Stimulated activated naive B cell treated with anti-CD40 and anti-IgM and Interleukin-4, amounts not matched to agents 10 μg/mL and 1 μg/mL and 100 μg/mL, for 72 hours (primary cell): ENCODE results near the gene CFAP46.
"Not testable (repeated sequence)": the region's sequence is repeated elsewhere in the genome, so short reads cannot be mapped to it uniquely, and the experiment has no call there.

Experiments used
- ATAC-seq, 2 donors: fragments of 150-1000 bp; cut with Tn5 transposase; replicated peaks; 2 replicates each; pipeline ENCODE4 v1.10.0; 2021; ENCODE audit warnings: moderate library complexity in 1 of 2
- DNase-seq: peaks from one replicate; pipeline ENCODE4 v3.0.0; 2021
- H3K27ac Mint-ChIP-seq: one replicate; pipeline ENCODE4 v1.8.0; 2022; ENCODE audit warnings: mild to moderate bottlenecking, mixed read lengths
- H3K27me3 Mint-ChIP-seq, 2 donors: one replicate each; pipeline ENCODE4 v1.8.0; 2022; ENCODE audit warnings: mixed read lengths in 2 of 2
- H3K36me3 Mint-ChIP-seq, 2 donors: one replicate each; pipeline ENCODE4 v1.8.0; 2022; ENCODE audit warnings: mixed read lengths in 2 of 2, mild to moderate bottlenecking in 1 of 2
- H3K4me1 Mint-ChIP-seq, 2 donors: one replicate each; pipeline ENCODE4 v1.8.0; 2022; ENCODE audit warnings: mixed read lengths in 2 of 2, mild to moderate bottlenecking in 1 of 2
- H3K4me3 Mint-ChIP-seq, 2 donors: one replicate each; pipeline ENCODE4 v1.8.0; 2022; ENCODE audit warnings: mild to moderate bottlenecking in 2 of 2, mixed read lengths in 2 of 2, moderate library complexity in 1 of 2
- H3K9me3 Mint-ChIP-seq, 2 donors: one replicate each; pipeline ENCODE4 v1.8.0; 2022; ENCODE audit warnings: mixed read lengths in 2 of 2, mild to moderate bottlenecking in 1 of 2

Gene CFAP46

GRCh38 chr10:132774181-132774901, 168.0 kb downstream of the CFAP46 start:
- no peak for DNase-seq
- no peak for ATAC-seq
- Mint-ChIP-seq H3K4me1 (no peaks in the 10 kb centered on the region), H3K9me3 (no peaks in the 10 kb centered on the region), H3K4me3 (no peak overlapping the region), H3K27ac (no peak overlapping the region), H3K36me3 (peaks cover 32 to 41% of the 10 kb centered on the region in 2 donors), H3K27me3 (no peaks in the 10 kb centered on the region)

GRCh38 chr10:132772816-132773215, 169.6 kb downstream of the CFAP46 start:
- not testable (repeated sequence) for H3K27me3 Mint-ChIP-seq, DNase-seq, H3K4me1 Mint-ChIP-seq, H3K4me3 Mint-ChIP-seq, H3K9me3 Mint-ChIP-seq, ATAC-seq
- peak overlapping the region; percentile 47 for H3K27ac Mint-ChIP-seq
- H3K36me3 Mint-ChIP-seq: peaks cover 35 to 43% of the 10 kb centered on the region in 2 donors

DNA sequence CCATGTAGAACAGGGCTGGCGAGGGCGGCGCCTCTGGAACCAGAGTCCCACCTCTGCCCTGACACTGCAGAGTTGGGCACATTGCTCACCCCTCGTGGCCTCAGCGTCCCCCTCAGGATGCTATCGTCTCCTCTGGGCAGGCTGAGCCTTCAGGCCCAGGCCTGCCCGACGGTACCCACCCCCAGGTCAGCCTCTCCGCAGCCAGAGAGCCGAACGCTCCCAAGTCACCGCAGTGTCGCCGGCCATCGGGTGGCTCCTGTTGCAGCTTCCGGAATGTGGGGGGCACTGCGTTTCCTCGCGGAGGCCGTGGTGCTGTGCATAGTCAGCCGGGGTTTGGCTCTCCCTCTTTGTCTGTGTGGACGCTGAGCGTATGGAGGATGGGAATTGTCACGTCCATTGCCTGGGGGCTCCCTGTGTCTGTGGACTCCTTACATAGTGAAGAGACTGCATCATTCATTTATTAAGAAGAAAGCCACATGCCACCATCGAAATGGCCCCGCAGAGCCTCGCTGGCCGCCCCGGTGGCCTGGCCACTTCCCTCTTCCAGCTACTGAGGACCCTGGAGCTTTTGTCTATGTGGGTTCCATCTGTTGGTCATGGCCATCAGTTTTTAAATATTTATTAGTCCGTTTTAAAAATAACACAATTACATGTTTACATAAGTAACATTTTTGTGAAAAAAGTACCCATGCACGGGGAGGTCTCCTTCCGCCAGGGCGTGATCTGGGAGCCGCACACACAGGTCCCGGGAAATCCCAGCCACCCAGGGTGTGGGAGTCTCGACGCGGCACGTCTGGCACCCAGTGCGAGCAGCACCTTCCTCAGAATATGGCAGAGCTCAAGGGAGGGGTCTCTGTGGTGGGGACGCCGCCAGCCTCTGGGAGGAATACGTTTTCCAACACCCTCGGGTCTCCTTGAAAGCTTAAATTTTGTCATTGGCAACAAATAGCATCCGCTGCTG, 172.0 kb downstream of the CFAP46 start:
- Mint-ChIP-seq H3K27ac (no peak overlapping the region), H3K9me3 (no peaks in the 10 kb centered on the region), H3K36me3 (peaks cover 36 to 43% of the 10 kb centered on the region in 2 donors), H3K4me3 (no peak overlapping the region), H3K4me1 (no peaks in the 10 kb centered on the region), H3K27me3 (no peaks in the 10 kb centered on the region)
- DNase-seq: no peak
- ATAC-seq: no peak

- no peaks in the 10 kb centered on the region for H3K27me3 Mint-ChIP-seq
- peaks cover 40 to 42% of the 10 kb centered on the region in 2 donors for H3K36me3 Mint-ChIP-seq
- H3K4me1 Mint-ChIP-seq: peaks cover 0 to 2% of the 10 kb centered on the region in 2 donors
- H3K27ac Mint-ChIP-seq: peak overlapping the region; percentile 20
- H3K9me3 Mint-ChIP-seq: no peaks in the 10 kb centered on the region
- H3K4me3 Mint-ChIP-seq: no peak overlapping the region
- DNase-seq (no peak), ATAC-seq (no peak)
These were observed 173.8 kb downstream of the CFAP46 start for GRCh38 chr10:132768346-132769248.

GRCh38 chr10:132766291-132766690, 176.1 kb downstream of the CFAP46 start:
- Mint-ChIP-seq H3K4me3 (no peak overlapping the region), H3K4me1 (peaks cover 7 to 9% of the 10 kb centered on the region in 2 donors), H3K9me3 (no peaks in the 10 kb centered on the region), H3K27ac (peak overlapping the region; percentile 48), H3K36me3 (peaks cover 49 to 51% of the 10 kb centered on the region in 2 donors), H3K27me3 (no peaks in the 10 kb centered on the region)
- DNase-seq: no peak
- ATAC-seq: no peak

GRCh38 chr10:132765435-132765834, 176.9 kb downstream of the CFAP46 start:
- Mint-ChIP-seq H3K4me3 (no peak overlapping the region), H3K27ac (peak overlapping the region; percentile 31), H3K4me1 (peaks cover 7 to 9% of the 10 kb centered on the region in 2 donors), H3K27me3 (no peaks in the 10 kb centered on the region), H3K36me3 (peaks cover 53 to 59% of the 10 kb centered on the region in 2 donors), H3K9me3 (no peaks in the 10 kb centered on the region)
- DNase-seq (no peak), ATAC-seq (no peak)

- ATAC-seq (no peak), DNase-seq (no peak)
- Mint-ChIP-seq H3K4me1 (peaks cover 7 to 9% of the 10 kb centered on the region in 2 donors), H3K36me3 (peaks cover 50 to 63% of the 10 kb centered on the region in 2 donors), H3K27me3 (no peaks in the 10 kb centered on the region), H3K4me3 (no peak overlapping the region), H3K9me3 (no peaks in the 10 kb centered on the region), H3K27ac (peak overlapping the region; percentile 65)
These were observed 178.3 kb downstream of the CFAP46 start for GRCh38 chr10:132764108-132764507.

GRCh38 chr10:132763545-132763944, 178.8 kb downstream of the CFAP46 start:
- H3K27me3 Mint-ChIP-seq: no peaks in the 10 kb centered on the region
- peaks cover 7 to 9% of the 10 kb centered on the region in 2 donors for H3K4me1 Mint-ChIP-seq
- H3K9me3 Mint-ChIP-seq: no peaks in the 10 kb centered on the region
- peaks cover 46 to 63% of the 10 kb centered on the region in 2 donors for H3K36me3 Mint-ChIP-seq
- ATAC-seq (no peak), DNase-seq (no peak)
- no peak overlapping the region for H3K27ac Mint-ChIP-seq
- no peak overlapping the region for H3K4me3 Mint-ChIP-seq

GRCh38 chr10:132762267-132762666, 180.1 kb downstream of the CFAP46 start:
- DNase-seq (no peak), ATAC-seq (no peak)
- no peak overlapping the region for H3K4me3 Mint-ChIP-seq

GRCh38 chr10:132761395-132762060, 180.8 kb downstream of the CFAP46 start:
- DNase-seq: no peak
- Mint-ChIP-seq H3K27ac (no peak overlapping the region), H3K4me3 (peak overlapping the region in 1 of 2 donors; percentile 23), H3K9me3 (no peaks in the 10 kb centered on the region), H3K36me3 (peaks cover 39 to 55% of the 10 kb centered on the region in 2 donors), H3K4me1 (peaks cover 7 to 9% of the 10 kb centered on the region in 2 donors), H3K27me3 (no peaks in the 10 kb centered on the region)
- ATAC-seq: no peak

More at GRCh38 chr10:132762267-132762666, 180.1 kb downstream of the CFAP46 start:
- Mint-ChIP-seq H3K9me3 (no peaks in the 10 kb centered on the region), H3K27me3 (no peaks in the 10 kb centered on the region), H3K4me1 (peaks cover 7 to 9% of the 10 kb centered on the region in 2 donors), H3K27ac (no peak overlapping the region), H3K36me3 (peaks cover 37 to 53% of the 10 kb centered on the region in 2 donors)

GRCh38 chr10:132758865-132759264, 183.5 kb downstream of the CFAP46 start:
- Mint-ChIP-seq H3K27ac (no peak overlapping the region), H3K4me1 (peaks cover 4 to 9% of the 10 kb centered on the region in 2 donors), H3K36me3 (peaks cover 50 to 62% of the 10 kb centered on the region in 2 donors), H3K9me3 (peaks cover 6% of the 10 kb centered on the region in 2 donors), H3K4me3 (no peak overlapping the region), H3K27me3 (no peaks in the 10 kb centered on the region)
- ATAC-seq (no peak), DNase-seq (no peak)
